Neuronal stem cell (in vitro differentiated cells): ENCODE data around the gene YJU2.
"Not testable (repeated sequence)": the region's sequence is repeated elsewhere in the genome, so short reads cannot be mapped to it uniquely, and the experiment has no call there.

Experiments used
- DNase-seq: peaks from one replicate; pipeline ENCODE4 v3.0.0-alpha.2; 2013; ENCODE audit warnings: low spot score
- H2AFZ ChIP-seq: one replicate; pipeline ENCODE4 v1.6.1; 2013; ENCODE audit warnings: mild to moderate bottlenecking, low read length, inconsistent platforms
- H2AK5ac ChIP-seq: 2 replicates; pipeline ENCODE4 v1.6.1; 2013; ENCODE audit warnings: low read depth, mild to moderate bottlenecking, inconsistent platforms, low read length, moderate library complexity, mixed read lengths
- H2BK120ac ChIP-seq: 2 replicates; pipeline ENCODE4 v1.6.1; 2013; ENCODE audit warnings: low read depth, mild to moderate bottlenecking, inconsistent platforms, low read length, moderate library complexity, mixed read lengths
- H2BK12ac ChIP-seq: one replicate; pipeline ENCODE4 v1.6.1; 2013; ENCODE audit warnings: low read length, inconsistent platforms
- H2BK15ac ChIP-seq: 2 replicates; pipeline ENCODE4 v1.6.1; 2013; ENCODE audit warnings: mild to moderate bottlenecking, low read length, inconsistent platforms, mixed read lengths
- H2BK5ac ChIP-seq: one replicate; pipeline ENCODE4 v1.6.1; 2013; ENCODE audit warnings: inconsistent platforms, mild to moderate bottlenecking, low read length, moderate library complexity
- H3K14ac ChIP-seq: one replicate; pipeline ENCODE4 v1.6.1; 2013; ENCODE audit warnings: low read length, inconsistent platforms
- H3K18ac ChIP-seq: 2 replicates; pipeline ENCODE4 v1.6.1; 2013; ENCODE audit warnings: low read length, inconsistent platforms
- H3K23ac ChIP-seq: 2 replicates; pipeline ENCODE4 v1.6.1; 2013; ENCODE audit warnings: low read depth, mild to moderate bottlenecking, mixed read lengths, low read length, inconsistent platforms; ENCODE audit not compliant: poor library complexity
- H3K27ac ChIP-seq: replicated peaks from 3 replicates; pipeline ENCODE4 v1.5.1; 2013; ENCODE audit warnings: low read length, inconsistent platforms
- H3K27me3 ChIP-seq, 3 experiments: 2 replicates each; pipeline ENCODE4 v1.6.1; 2013; ENCODE audit warnings: low read length in 3 of 3, mild to moderate bottlenecking in 2 of 3, inconsistent platforms in 1 of 3, low read depth in 1 of 3, mixed read lengths in 1 of 3, moderate library complexity in 1 of 3; ENCODE audit not compliant: control insufficient read depth in 3 of 3, insufficient read depth in 3 of 3
- H3K36me3 ChIP-seq, 2 donors: replicated peaks in 1 of 2; 2 replicates each; pipeline ENCODE4 v1.6.1; 2013; ENCODE audit warnings: low read length in 2 of 2; ENCODE audit not compliant: control insufficient read depth in 2 of 2, insufficient read depth in 2 of 2
- H3K4ac ChIP-seq: 2 replicates; pipeline ENCODE4 v1.6.1; 2013; ENCODE audit warnings: inconsistent platforms, mild to moderate bottlenecking, low read length, moderate library complexity
- H3K4me1 ChIP-seq, 2 donors: 1 replicate in 1 of 2; 2 replicates in 1 of 2; pipeline ENCODE4 v1.6.1; 2013; ENCODE audit warnings: low read length in 2 of 2, low read depth in 1 of 2; ENCODE audit not compliant: control insufficient read depth in 2 of 2, insufficient read depth in 1 of 2
- H3K4me2 ChIP-seq: one replicate; pipeline ENCODE4 v1.6.1; 2013; ENCODE audit warnings: mild to moderate bottlenecking, low read length, inconsistent platforms; ENCODE audit not compliant: insufficient read depth, poor library complexity, severe bottlenecking
- H3K4me3 ChIP-seq, 2 donors: 2 replicates each; pipeline ENCODE4 v1.5.1; 2013; ENCODE audit warnings: low read length in 2 of 2, mild to moderate bottlenecking in 2 of 2, inconsistent platforms in 1 of 2, moderate library complexity in 1 of 2
- H3K79me1 ChIP-seq: one replicate; pipeline ENCODE4 v1.6.1; 2013; ENCODE audit warnings: low read depth, mild to moderate bottlenecking, inconsistent platforms, low read length, moderate library complexity
- H3K9ac ChIP-seq: one replicate; pipeline ENCODE4 v1.6.1; 2013; ENCODE audit warnings: mild to moderate bottlenecking, low read depth, low read length, inconsistent platforms; ENCODE audit not compliant: poor library complexity
- H3K9me3 ChIP-seq, 2 donors: replicated peaks in 1 of 2; 2 replicates each; pipeline versions ENCODE3 to v1.6.1; 2013; ENCODE audit warnings: low read length in 2 of 2, mild to moderate bottlenecking in 2 of 2, inconsistent platforms in 1 of 2, low read depth in 1 of 2, mixed read lengths in 1 of 2, moderate library complexity in 1 of 2; ENCODE audit not compliant: control insufficient read depth in 2 of 2, insufficient read depth in 1 of 2
- H4K8ac ChIP-seq: one replicate; pipeline ENCODE4 v1.6.1; 2013; ENCODE audit warnings: low read depth, mild to moderate bottlenecking, inconsistent platforms, low read length, moderate library complexity
- H4K91ac ChIP-seq: one replicate; pipeline ENCODE4 v1.6.1; 2013; ENCODE audit warnings: low read length, low read depth, mild to moderate bottlenecking, inconsistent platforms; ENCODE audit not compliant: poor library complexity
- WGBS, 2 donors: extraction: QIAGEN DNeasy Blood & Tissue Kit; methylation state at CpG; one replicate each; pipeline ENCODE4 v1.1.7; 2013; ENCODE audit warnings: missing lambda C conversion rate in 2 of 2, mixed read lengths in 1 of 2; ENCODE audit not compliant: insufficient read length in 2 of 2, insufficient replicate concordance in 1 of 2; ENCODE audit errors: extremely low coverage in 2 of 2; 5-methylcytosine and 5-hydroxymethylcytosine counted together

The YJU2 gene

GRCh38 chr19:4267901-4268815 lies 21.3 kb downstream of the YJU2 start:
- no peak overlapping the region for H4K8ac ChIP-seq
- H2BK12ac ChIP-seq, result no peak overlapping the region
- no peak overlapping the region for H3K9ac ChIP-seq
- H2AK5ac ChIP-seq, result no peak overlapping the region
- no peaks in the 10 kb centered on the region for H3K9me3 ChIP-seq
- no peak overlapping the region for H3K4ac ChIP-seq
- no peak overlapping the region for H3K14ac ChIP-seq
- no peak overlapping the region for H2BK120ac ChIP-seq
- peaks cover 3% of the 10 kb centered on the region for H3K79me1 ChIP-seq
- H3K23ac ChIP-seq, result peak overlapping the region; percentile 85
- no peak overlapping the region for H3K4me3 ChIP-seq
- no peak overlapping the region for H2AFZ ChIP-seq
- no peak overlapping the region for H2BK15ac ChIP-seq
- WGBS, 2 donors, result no CpG with 5 or more reads among the region's 30 CpGs
- H4K91ac ChIP-seq, result no peak overlapping the region
- no peak overlapping the region for H3K18ac ChIP-seq
- no peak overlapping the region for H2BK5ac ChIP-seq
- no peaks in the 10 kb centered on the region for H3K4me1 ChIP-seq
- peaks cover 15 to 34% of the 10 kb centered on the region in 2 donors for H3K36me3 ChIP-seq
- no peak for DNase-seq
- no peak overlapping the region for H3K4me2 ChIP-seq
- no peaks in the 10 kb centered on the region for H3K27me3 ChIP-seq
- no peak overlapping the region for H3K27ac ChIP-seq

DNA sequence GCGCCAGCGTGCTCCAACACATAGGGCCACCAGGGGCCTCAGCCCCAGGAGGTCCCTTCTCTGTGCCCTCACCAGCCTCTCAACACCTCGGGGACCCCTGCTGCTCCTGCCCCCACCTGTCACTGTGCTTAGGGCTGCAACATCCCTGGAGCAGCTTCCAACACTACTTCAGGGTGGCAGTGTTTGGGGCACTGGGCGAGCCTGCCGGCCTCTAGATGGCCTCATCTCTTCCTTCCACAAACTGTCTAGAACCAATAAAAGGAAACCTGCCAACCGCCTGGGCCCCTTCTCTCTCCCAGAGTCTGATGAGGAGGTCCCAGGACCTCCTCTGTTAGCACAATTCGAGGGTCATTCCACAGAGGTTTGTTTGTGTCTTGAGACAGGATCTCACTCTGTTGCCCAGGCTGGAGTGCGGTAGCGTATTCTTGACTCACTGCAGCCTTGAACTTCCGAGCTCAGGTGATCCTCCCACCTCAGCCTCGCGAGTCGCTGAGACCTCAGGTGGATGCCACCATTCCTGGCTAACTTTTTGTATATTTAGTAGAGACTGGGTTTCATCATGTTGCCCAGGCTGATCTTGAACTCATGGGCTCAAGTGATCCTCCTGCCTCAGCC lies 22.0 kb downstream of the YJU2 start:
- Histone ChIP-seq H2BK15ac (no peak overlapping the region), H3K36me3 (peaks cover 14 to 29% of the 10 kb centered on the region in 2 donors), H2BK12ac (no peak overlapping the region), H3K79me1 (peaks cover 2% of the 10 kb centered on the region), H4K91ac (no peak overlapping the region), H2AFZ (no peak overlapping the region), H3K27me3 (no peaks in the 10 kb centered on the region), H2AK5ac (no peak overlapping the region), H2BK120ac (no peak overlapping the region), H3K4me3 (no peak overlapping the region), H3K4ac (no peak overlapping the region), H4K8ac (no peak overlapping the region), H3K9me3 (no peaks in the 10 kb centered on the region), H3K27ac (no peak overlapping the region), H3K4me2 (no peak overlapping the region), H3K9ac (no peak overlapping the region), H3K18ac (no peak overlapping the region), H3K23ac (no peak overlapping the region), H3K14ac (no peak overlapping the region), H3K4me1 (no peaks in the 10 kb centered on the region), H2BK5ac (no peak overlapping the region)
- no CpG with 5 or more reads among the region's 13 CpGs for WGBS, 2 donors
- no peak for DNase-seq

GRCh38 chr19:4272894-4273293 lies 26.0 kb downstream of the YJU2 start:
- no peak overlapping the region for H3K9ac ChIP-seq
- peak overlapping the region; percentile 80 for H3K23ac ChIP-seq
- no peak for DNase-seq
- H3K14ac ChIP-seq, result no peak overlapping the region
- no peak overlapping the region for H3K4me3 ChIP-seq
- H3K18ac ChIP-seq, result no peak overlapping the region
- H4K8ac ChIP-seq, result no peak overlapping the region
- no peak overlapping the region for H2BK12ac ChIP-seq
- H3K27me3 ChIP-seq, result peaks cover 0 to 6% (median 0%) of the 10 kb centered on the region in 3 experiments
- H3K4me1 ChIP-seq, result peaks cover 0 to 7% of the 10 kb centered on the region in 2 donors
- H3K9me3 ChIP-seq, result no peaks in the 10 kb centered on the region
- no peak overlapping the region for H4K91ac ChIP-seq
- peak overlapping the region; percentile 60 for H2BK5ac ChIP-seq
- peaks cover 2% of the 10 kb centered on the region for H3K79me1 ChIP-seq
- H3K27ac ChIP-seq, result no peak overlapping the region
- H2BK15ac ChIP-seq, result no peak overlapping the region
- no CpG with 5 or more reads among the region's 10 CpGs for WGBS, 2 donors
- H3K36me3 ChIP-seq, result peaks cover 11 to 15% of the 10 kb centered on the region in 2 donors
- no peak overlapping the region for H2AK5ac ChIP-seq
- no peak overlapping the region for H2AFZ ChIP-seq
- no peak overlapping the region for H2BK120ac ChIP-seq
- H3K4ac ChIP-seq, result no peak overlapping the region
- no peak overlapping the region for H3K4me2 ChIP-seq

DNA sequence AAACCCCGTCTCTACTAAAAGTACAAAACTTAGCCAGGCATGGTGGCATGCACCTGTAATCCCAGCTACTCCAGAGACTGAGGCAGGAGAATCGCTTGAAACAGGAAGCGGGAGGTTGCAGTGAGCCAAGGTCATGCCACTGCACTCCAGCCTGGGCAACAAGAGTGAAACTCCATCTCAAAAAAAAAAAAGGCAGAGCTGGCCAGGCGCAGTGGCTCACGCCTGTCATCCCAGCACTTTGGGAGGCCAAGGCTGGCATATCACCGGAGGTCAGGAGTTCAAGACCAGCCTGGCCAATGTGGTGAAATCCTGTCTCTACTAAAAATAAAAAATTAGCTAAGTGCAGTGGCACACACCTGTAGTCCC lies 27.4 kb downstream of the YJU2 start:
- not testable (repeated sequence) for H2BK120ac ChIP-seq, H2BK15ac ChIP-seq, H3K18ac ChIP-seq, DNase-seq, H3K27ac ChIP-seq, H4K8ac ChIP-seq, H2BK5ac ChIP-seq, H3K14ac ChIP-seq, H3K4me3 ChIP-seq, H3K9me3 ChIP-seq, H2AFZ ChIP-seq, H3K79me1 ChIP-seq, H3K9ac ChIP-seq, H3K23ac ChIP-seq, H3K4ac ChIP-seq, H2BK12ac ChIP-seq, H3K36me3 ChIP-seq, H4K91ac ChIP-seq, H2AK5ac ChIP-seq, H3K4me2 ChIP-seq
- peaks cover 0 to 16% (median under 1%) of the 10 kb centered on the region in 3 experiments for H3K27me3 ChIP-seq
- no CpG with 5 or more reads among the region's 6 CpGs for WGBS, 2 donors
- H3K4me1 ChIP-seq, result peaks cover 3 to 11% of the 10 kb centered on the region in 2 donors
